GM19043 (cell line): ENCODE measurements around the gene SNHG17.
A peak's percentile ranks its signal among the peaks of the same experiment; 100 is the strongest.
"Not testable (repeated sequence)": the region's sequence is repeated elsewhere in the genome, so short reads cannot be mapped to it uniquely, and the experiment has no call there.

Experiments
- ATAC-seq: cut with Tn5 transposase; IDR thresholded peaks from one replicate; pipeline ENCODE4 v1.9.1; 2021; ENCODE audit warnings: low read depth; ENCODE audit not compliant: unreplicated experiment

SNHG17 gene

DNA sequence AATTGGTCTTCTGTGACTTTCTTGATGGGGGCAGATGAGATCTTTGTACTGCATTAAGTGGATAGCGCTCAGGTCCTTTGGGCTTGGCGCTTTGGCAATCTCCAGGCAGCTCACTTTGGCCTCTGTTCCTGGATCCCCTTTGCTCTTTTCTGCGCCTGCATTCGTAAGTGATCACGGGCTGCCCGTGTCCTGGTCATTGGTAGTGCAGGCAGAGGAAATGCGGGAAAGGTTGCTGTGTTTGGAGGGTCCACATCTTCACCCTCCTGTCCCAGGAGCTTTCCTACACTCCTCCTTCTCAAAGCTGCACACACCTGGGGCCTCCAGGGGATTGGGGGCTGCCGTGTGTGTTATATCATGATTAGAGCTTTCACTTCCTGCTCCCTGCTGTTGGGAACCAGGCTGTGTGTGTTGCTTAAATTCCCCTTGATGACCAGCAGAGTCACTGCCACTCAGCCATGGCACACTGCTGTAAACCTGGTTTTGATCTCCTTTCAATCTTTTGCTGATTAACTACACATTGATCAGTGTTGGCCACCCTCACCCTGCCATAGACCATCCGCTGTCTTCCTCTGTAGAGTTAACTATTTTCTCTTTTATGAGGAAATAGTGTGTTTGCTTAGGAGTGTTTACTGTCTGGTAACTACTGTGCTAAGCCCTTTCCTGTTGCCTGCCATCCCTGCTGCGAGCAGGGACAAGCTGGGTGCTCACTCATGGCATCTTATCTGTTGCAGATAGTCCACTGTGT lies 13.0 kb upstream of the SNHG17 start:
- ATAC-seq: no peak

DNA sequence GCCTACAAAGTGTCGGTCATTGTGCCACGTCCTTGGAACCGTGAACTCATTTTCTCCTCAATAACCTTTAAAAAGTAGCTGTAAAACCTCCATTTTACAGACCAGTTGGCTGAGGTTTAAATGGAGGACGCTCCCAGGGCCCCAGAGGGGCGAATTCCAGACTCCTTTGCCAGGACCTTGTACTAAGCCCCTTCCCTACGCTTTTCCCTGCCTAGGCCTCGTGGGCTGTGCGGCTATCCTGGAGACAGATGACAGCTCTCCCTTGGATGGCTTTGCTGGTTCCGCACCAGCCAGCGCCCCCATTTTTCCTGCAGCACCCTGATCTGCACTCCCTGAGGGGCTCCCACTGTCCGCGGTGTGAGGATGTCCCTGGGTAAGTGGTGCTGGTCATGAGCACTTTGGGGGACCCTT lies 12.1 kb upstream of the SNHG17 start:
- ATAC-seq: no peak

DNA sequence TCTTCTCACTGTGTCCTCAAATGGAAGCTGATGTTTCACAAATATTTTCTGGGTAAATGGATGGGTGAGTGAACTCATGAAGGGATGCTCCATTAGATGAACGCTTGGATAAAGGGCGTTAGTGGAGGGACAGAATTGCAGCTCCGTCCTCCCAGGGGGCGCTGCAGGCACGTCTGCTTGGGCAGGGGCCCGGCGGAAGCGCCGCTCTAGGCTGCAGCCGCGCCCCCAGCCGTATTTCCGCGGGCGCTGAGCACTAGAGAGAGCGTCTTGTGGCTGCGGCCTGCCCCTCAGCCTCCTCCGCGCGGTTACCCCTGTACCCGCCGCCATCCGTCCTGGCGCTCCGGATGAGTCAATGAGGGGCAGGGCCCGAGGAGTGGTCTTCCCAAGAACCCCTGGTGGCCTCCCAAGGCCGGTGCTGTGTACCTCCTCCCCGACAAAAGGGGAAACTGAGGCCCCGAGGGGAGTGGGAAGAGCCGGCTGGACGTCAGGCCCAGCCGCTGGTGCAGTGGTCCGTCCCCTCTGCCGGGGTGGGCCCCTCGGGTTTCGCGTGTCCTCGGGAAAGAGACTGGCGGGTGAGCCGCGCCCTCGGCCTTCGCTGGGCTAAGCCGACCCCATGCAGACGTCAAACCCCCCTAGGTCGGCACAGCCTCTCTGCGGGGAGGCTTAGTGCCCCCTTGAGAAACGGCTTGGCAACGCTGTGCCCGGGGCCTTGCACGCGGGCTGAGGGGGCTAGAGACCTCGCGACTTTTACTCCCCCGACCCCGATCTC lies 11.5 kb upstream of the SNHG17 start:
- ATAC-seq: peak; percentile 73

DNA sequence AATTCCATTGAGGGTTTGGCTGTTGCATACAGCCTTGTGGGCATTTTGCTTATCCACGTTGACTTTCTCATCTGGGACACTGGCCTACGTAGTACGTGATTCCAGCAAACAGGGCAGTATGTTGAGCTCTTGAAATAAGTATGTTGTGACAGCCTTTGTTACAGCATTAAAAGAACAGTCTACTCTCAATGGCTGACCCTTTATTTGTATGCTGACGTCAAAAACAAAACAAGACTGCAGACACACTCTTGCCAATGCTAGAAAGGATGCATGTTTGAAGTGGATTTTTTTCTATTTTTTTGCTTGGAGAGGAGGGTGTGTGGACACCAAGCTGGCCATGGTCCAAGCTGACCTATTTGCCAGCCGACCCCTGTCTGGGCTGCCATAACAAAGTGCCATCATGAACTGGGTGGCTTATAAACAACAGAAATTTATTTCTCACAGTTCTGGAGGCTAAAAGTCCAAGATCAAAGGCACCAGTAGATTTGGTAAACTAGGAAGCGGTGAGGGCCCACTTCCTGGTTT lies 10.8 kb upstream of the SNHG17 start:
- ATAC-seq: no peak

DNA sequence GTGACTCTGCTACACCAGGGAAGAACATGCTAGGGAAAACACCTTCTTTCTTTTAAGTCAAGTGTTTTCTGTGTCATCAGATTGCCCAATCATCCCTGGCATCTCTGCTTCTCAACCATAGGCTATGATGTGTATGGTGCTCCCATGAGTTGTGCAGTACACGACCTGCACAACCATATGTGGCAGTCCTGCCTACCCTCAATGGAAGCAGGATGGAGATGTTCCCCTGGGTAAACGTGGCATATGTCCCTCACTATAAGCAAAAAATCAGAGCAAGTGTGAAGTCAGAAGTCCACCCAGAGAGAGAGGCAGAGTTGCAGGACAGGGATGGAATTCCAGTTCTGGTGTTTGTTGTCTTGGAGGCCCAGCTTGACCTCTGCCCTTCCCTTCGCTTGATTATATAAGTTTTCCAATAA lies 10.3 kb upstream of the SNHG17 start:
- no peak for ATAC-seq

DNA sequence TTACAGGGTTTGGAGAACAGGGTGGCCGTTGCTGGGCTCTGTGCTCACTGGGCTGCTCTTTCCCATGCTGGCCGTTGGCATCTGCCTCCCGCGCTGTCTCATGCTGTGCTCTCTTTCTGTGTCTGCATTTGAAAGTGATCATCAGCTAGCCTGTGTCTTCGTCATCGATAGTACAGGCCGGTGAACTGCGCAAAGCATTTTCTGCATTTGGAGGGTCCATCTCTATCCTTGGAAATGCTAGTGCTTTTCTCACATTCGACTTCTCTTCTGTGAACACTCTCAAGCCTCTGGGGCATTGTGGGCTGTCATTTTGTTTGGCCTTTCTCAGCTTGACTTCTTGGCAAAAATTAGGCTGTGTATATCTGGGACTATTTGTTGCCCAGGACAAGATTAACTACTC lies 6.8 kb upstream of the SNHG17 start:
- ATAC-seq: no peak

DNA sequence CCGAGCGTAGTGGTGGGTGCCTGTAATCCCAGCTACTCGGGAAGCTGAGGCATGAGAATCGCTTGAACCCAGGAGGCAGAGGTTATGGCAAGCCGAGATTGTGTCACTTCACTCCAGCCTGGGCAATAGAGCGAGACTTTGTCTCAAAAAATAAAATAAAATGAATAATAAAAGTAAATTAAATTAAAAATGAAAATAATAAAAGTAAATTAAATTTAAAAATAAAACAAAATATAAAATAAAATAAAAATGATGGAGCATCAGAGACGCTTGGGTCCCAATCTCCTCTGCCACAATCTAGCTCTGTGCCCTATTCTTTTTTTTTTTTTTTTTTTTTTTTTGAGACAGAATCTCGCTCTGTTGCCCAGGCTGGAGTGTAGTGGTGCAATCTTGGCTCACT lies 6.0 kb upstream of the SNHG17 start:
- ATAC-seq: not testable (repeated sequence)

DNA sequence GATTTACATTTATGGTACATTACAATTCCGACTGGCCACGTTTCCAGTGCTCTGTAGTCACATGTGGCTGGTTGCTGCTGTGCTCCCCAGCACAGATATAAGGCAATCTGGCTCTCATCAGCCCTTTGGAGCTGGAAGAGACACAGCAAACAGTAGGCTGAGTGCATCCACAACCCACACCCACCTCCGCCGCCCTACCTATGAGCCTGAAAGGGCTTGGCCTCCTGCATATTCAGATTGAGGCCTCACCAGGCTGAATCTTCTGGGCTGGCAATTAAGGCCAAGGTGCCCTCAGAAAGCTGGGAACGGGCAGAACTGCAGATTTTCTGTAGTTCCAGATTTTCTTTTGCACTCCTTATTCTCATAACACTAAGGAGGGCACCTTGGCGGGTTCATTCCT lies 2.7 kb upstream of the SNHG17 start:
- no peak for ATAC-seq

DNA sequence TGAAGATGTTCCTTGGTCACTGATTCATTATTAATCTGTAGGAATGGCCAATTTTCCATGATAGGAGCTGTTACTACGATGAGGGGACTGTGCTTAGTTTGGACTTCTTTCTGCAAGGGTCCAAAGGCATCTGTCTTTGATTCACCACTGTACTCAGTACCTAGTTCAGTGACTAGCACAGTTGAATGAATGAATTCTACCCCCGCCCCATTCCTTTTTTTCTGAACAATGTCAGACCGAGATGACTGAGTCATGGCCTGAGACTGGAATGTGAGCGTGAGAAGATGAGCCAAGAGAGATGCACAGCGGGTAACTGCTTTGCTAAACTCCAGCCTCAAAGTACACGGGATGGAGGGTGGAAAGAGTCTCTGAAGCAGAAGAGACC lies 419 bp upstream of the SNHG17 start:
- ATAC-seq: no peak

DNA sequence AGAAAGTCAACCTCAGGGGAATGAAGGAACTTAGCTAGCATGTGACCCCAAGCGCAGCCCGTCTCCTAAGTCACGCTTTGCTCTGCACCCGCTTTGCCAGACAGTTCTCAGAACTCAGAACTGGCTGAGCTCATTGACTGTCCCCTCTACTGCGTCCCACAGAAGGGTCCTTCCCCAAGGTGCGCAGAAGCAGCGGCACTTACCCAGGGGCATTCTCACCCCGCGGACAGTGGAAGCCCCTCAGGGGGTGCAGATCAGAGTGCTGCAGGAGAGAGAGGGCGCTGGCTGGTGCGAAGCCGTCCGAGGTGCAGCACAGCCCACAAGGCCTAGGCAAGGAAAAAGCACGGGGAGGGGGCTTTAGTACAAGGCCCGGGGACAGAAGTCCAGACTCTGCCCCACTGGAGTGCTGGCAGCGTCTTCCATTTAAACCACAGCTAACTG lies 807 bp downstream of the SNHG17 start:
- no peak for ATAC-seq

DNA sequence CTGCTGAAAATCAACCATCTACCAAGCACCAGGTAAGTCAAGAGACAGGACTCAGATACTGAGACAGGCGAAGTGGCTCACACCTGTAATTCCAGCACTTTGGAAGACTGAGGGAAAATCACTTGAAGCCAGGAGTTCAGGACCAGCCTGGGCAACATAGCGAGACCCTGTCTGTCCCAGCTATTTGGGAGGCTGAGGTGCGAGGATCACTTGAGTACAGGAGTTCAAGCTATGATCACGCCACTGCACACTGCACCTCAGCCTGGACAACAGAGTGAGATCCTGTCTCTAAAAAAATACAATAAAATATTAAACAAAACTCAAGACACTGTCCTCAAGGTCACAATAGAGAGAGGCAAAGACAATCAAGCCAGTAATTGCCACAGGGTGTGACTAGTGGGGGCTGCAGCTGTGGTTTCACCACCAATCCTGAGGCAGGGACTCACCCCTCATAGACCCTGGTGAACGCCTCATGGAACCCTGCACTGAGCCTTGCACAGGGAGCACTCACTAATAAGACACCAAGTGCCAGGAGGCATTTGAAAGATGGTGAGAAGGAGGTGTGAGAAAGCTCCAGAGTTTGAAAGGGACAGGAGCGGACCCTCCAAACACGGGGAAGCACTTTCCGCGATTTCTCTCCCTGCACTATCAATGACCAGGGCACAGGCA lies 1.7 kb downstream of the SNHG17 start:
- no peak for ATAC-seq

DNA sequence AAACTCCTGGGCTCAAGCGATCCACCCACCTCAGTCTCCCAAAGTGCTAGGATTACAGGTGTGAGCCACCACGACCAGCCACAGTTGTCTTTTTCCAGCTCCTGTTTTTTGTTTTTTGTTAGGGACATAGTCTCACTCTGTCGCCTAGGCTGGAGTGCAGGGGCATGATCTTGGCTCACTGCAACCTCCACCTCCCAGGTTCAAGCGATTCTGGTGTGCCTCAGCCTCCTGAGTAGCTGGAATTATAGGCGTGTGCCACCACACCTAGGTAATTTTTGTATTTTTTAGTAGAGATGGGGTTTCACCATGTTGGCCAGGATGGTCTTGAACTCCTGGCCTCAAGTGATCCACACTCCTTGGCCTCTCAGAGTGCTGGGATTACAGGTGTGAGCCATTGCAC lies 2.3 kb downstream of the SNHG17 start:
- ATAC-seq: not testable (repeated sequence)

DNA sequence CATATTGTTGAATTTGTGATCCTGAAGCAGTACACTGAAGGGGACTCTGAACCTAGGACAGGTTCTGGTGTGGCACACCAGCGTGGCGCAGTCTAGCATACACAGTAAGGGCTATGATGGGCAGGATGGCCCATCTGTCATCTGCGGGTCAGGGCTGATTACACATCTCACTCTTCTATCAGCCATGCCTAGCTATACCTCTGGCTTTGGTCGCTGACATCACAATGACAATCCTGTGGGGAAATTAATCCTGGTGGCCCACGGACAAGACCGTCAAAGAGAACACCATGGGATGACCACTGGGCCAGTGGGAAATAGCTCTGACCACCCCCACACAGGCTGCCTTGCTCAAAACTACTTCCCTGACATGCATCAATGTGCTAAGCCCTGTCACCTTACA lies 2.8 kb downstream of the SNHG17 start:
- no peak for ATAC-seq

DNA sequence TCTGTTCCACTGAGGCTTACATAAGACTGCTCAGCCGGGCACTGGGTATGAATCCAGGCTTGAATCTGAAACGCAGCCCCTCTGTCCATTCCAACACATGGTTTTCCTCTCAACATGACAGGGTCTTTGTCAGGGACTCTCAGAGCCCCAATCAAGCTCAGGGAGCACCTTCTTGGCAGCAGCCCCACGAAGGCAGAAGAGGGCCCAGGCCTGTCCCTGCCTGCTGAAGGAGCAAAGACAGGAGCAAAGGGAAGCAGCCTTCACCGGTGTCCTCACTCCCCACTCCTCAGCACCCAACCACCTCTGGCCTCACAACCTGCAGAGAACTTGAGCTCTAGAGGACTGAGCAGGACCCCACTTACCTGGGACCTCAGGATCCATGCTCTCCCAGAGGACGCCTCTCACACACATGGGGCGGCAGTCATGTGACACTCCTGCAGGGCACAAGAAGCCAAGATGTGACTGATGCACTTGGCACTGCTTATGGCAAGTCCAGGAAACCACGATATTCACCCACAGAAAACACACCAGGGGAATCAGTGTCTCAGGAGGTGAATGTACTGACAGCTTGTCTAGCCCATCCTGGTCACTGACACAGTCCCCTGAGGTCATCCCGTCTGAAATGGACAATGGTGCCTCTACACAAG lies 4.3 kb downstream of the SNHG17 start:
- no peak for ATAC-seq

DNA sequence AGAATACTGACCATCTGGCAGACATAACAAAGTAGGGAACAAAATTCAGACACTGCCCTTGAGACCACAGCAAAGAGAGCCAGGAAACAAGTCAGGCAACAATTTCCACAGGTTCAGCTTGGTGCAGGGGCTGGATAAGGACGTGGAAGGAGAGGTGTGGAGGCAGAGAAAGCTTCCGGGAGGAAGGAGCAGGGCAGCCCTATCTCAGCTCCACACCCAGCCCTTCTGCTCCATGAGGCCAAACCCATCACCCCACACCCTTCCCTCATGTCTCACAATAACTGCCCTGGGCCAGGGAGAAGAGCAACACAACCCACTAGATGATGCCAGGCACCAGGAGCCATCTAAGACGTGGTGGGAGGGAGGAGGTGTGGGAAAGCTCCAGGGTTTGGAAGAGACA lies 5.8 kb downstream of the SNHG17 start:
- no peak for ATAC-seq

DNA sequence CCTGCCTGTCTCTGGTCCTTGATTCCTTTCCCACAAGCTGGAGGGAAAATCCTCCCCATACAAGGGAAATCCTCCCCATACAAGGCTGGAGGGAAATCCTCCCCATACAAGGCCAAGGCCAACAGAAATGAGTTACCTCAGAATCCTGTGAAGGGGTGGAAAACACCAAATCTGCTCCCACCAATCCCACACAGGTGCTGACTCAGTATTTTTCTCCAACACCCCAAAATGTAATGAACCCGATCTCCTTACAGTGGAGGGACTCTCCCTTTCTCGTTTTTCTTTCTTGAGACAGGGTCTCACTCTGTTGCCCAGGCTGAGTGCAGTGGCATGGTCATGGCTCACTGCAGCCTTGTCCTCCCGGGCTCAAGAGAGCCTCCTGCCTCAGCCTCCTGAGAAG lies 6.3 kb downstream of the SNHG17 start:
- no peak for ATAC-seq

DNA sequence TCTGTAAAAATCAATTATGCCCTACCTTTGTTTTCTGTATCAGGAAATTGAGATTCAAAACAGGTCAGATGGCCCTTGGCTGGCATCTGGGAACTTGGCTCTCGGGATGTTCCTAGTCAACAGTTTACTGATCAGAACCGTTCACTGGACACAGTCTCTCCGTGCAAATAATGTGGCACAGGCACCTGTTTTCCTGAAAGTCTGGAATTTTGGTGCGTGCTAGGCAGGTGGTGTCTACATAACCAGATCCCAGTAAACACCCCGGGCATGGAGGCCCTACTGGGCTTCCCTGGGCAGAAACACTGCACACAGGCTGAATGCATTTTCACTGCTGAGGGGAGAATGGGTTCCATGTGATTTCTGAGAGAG lies 7.5 kb downstream of the SNHG17 start:
- no peak for ATAC-seq

DNA sequence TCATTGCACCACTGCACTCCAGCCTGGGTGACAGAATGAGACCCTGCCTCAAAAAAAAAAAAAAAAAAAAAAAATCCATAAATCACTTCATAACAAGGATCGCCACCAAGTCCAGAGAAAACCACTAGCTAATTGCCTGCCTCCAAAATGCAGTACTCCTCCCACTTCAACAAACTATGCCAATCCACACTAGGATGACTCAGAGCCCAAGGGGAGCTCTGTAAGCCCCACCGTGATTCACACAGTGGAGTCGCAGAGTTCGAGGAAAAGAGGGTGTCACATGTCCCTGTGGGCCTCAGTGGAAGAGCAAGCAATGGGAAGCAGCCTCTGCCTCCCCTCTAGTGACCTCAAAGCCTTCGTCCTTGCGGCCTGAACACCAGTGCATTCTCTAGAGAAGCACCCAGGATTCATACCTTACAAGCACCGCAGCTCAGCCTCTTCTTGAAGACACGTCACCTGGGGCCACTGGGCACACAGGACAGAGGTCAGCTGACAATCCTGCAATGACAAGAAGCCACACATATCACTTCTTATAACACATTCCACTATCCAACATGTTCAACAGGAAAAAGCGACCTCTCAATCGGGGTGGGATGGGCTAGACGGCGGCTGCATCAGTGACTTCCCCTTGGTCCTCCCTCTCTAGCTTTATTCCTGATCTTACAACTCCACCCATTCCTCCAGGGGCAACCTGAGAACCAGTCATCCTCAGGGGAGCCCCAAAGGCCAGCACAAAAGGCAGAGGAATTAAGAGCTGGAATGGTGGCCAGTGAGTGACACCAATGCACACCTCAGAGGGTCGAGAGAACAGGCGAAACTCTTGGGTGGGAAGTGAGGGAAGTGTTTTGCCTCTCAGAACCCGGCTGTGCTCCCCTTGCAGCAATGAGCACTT lies 8.9 kb downstream of the SNHG17 start:
- ATAC-seq: no peak

DNA sequence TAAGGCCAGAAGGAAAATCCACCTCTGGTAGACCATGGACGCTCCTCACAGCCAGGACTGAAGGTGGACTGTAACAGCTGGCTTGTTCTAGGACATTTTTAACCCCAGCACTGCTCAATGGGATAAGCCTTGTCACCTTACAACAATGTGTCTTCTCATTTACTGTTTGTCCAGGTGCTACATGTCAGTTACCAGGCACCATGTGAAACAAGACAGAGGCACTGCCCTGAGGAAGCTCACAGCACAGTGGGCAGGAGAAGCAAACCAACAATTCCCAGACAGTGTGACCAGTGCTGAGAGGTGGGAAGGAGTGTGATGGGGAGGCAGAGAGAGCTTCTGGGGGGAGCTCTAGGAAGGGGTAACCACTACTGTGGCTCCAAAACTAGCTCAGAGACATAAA lies 10.7 kb downstream of the SNHG17 start:
- no peak for ATAC-seq

DNA sequence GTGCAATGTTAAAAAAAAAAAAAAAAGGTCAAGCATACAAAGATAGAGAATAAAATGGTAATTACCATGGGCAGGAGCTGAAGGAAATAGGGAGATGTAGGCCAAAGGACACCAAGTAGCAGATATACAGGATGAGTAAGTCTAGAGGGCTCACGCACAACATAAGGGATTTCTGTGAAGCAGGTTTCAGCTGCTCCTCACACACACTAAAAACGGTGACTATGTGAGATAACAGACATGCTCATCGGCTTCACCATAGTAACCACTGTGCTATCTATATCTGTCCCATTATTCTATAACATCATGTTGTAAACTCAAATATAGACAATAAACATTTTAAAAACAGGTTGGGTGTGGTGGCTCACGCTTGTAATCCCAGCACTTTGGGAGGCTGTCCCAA lies 11.6 kb downstream of the SNHG17 start:
- no peak for ATAC-seq
